Osteocyte (in vitro differentiated cells): Measurements from ENCODE around the gene PLA2G10. TPM values are rescaled to one million over a fixed set of nuclear protein-coding genes. Genes with fewer than 3 reads are reported as not detected.
"Not testable (repeated sequence)": the region's sequence is repeated elsewhere in the genome, so short reads cannot be mapped to it uniquely, and the experiment has no call there.

Experiments used
- DNase-seq: peaks from one replicate; pipeline ENCODE4 v3.0.0; 2021; ENCODE audit warnings: mixed read lengths; ENCODE audit not compliant: unreplicated experiment; ENCODE audit errors: extremely low spot score
- H3K27ac Mint-ChIP-seq: one replicate; pipeline ENCODE4 v1.8.0; 2021; ENCODE audit warnings: mild to moderate bottlenecking, mixed read lengths; ENCODE audit not compliant: unreplicated experiment
- H3K27me3 Mint-ChIP-seq: one replicate; pipeline ENCODE4 v1.8.0; 2021; ENCODE audit warnings: mixed read lengths; ENCODE audit not compliant: unreplicated experiment
- H3K36me3 Mint-ChIP-seq: one replicate; pipeline ENCODE4 v1.8.0; 2021; ENCODE audit warnings: mixed read lengths; ENCODE audit not compliant: unreplicated experiment
- H3K4me1 Mint-ChIP-seq: one replicate; pipeline ENCODE4 v1.8.0; 2021; ENCODE audit warnings: mixed read lengths; ENCODE audit not compliant: unreplicated experiment
- H3K4me3 Mint-ChIP-seq: one replicate; pipeline ENCODE4 v1.8.0; 2021; ENCODE audit warnings: mild to moderate bottlenecking, moderate library complexity, mixed read lengths; ENCODE audit not compliant: unreplicated experiment
- H3K9me3 Mint-ChIP-seq: one replicate; pipeline ENCODE4 v1.8.0; 2021; ENCODE audit warnings: mixed read lengths; ENCODE audit not compliant: unreplicated experiment
- CTCF ChIP-seq: fragments of 200-600 bp; sonication (generic); IDR thresholded peaks from 2 replicates; pipeline ENCODE4 v1.5.0; 2021; ENCODE audit warnings: antibody characterized with exemption, mild to moderate bottlenecking, moderate library complexity
- total RNA-seq: library from RNA; stranded (reverse); gene quantifications from 2 replicates; pipeline ENCODE4 v1.2.1, GENCODE V29; 2021

Gene PLA2G10
- total RNA-seq, 1 donor from 2014 or later, result not detected

GRCh38 chr16:14641206-14641605 is 52.9 kb downstream of the PLA2G10 start:
- Mint-ChIP-seq H3K36me3 (peaks cover 15% of the 10 kb centered on the region), H3K4me1 (peaks cover 12% of the 10 kb centered on the region), H3K27me3 (no peaks in the 10 kb centered on the region), H3K27ac (no peak overlapping the region), H3K4me3 (no peak overlapping the region), H3K9me3 (no peaks in the 10 kb centered on the region)
- TF ChIP-seq CTCF, result no peak
- no peak for DNase-seq

- Mint-ChIP-seq H3K4me3 (no peak overlapping the region), H3K36me3 (peaks cover 12% of the 10 kb centered on the region), H3K27ac (no peak overlapping the region), H3K9me3 (no peaks in the 10 kb centered on the region), H3K4me1 (peaks cover 17% of the 10 kb centered on the region), H3K27me3 (no peaks in the 10 kb centered on the region)
- no peak for DNase-seq
- TF ChIP-seq CTCF, result no peak
Measured at GRCh38 chr16:14640538-14640937, 53.6 kb downstream of the PLA2G10 start.

- H3K27me3 Mint-ChIP-seq, DNase-seq, H3K4me3 Mint-ChIP-seq, H3K9me3 Mint-ChIP-seq, H3K36me3 Mint-ChIP-seq, H3K27ac Mint-ChIP-seq: not testable (repeated sequence)
- peaks cover 34% of the 10 kb centered on the region for H3K4me1 Mint-ChIP-seq
Measured at GRCh38 chr16:14636951-14637240, 57.2 kb downstream of the PLA2G10 start.

GRCh38 chr16:14636179-14636950 is 57.7 kb downstream of the PLA2G10 start:
- not testable (repeated sequence) for H3K4me3 Mint-ChIP-seq, H3K27me3 Mint-ChIP-seq, H3K36me3 Mint-ChIP-seq, H3K9me3 Mint-ChIP-seq, DNase-seq
- Mint-ChIP-seq H3K4me1 (peaks cover 37% of the 10 kb centered on the region), H3K27ac (peak overlapping the region; percentile 36)

- TF ChIP-seq CTCF, result no peak
- peak overlapping the region; percentile 36 for H3K27ac Mint-ChIP-seq
- peaks cover 6% of the 10 kb centered on the region for H3K36me3 Mint-ChIP-seq
- peaks cover 37% of the 10 kb centered on the region for H3K4me1 Mint-ChIP-seq
- H3K4me3 Mint-ChIP-seq, result no peak overlapping the region
- H3K27me3 Mint-ChIP-seq, result no peaks in the 10 kb centered on the region
- DNase-seq, result no peak
- no peaks in the 10 kb centered on the region for H3K9me3 Mint-ChIP-seq
Measured at GRCh38 chr16:14635395-14636165, 58.5 kb downstream of the PLA2G10 start.

- no peak for DNase-seq
Measured at GRCh38 chr16:14634389-14634725, 59.8 kb downstream of the PLA2G10 start.

More at GRCh38 chr16:14634389-14634725, 59.8 kb downstream of the PLA2G10 start:
- no peak for TF ChIP-seq CTCF
- H3K27ac Mint-ChIP-seq, result peak overlapping the region; percentile 98
- no peaks in the 10 kb centered on the region for H3K9me3 Mint-ChIP-seq
- peaks cover 43% of the 10 kb centered on the region for H3K4me1 Mint-ChIP-seq
- no peaks in the 10 kb centered on the region for H3K27me3 Mint-ChIP-seq
- H3K4me3 Mint-ChIP-seq, result peak overlapping the region; percentile 100
- peaks cover 4% of the 10 kb centered on the region for H3K36me3 Mint-ChIP-seq
